Endodermal cell (in vitro differentiated cells): Measurements from ENCODE around the gene CLEC4E. TPM values are rescaled to one million over a fixed set of nuclear protein-coding genes. Genes with fewer than 3 reads are reported as not detected.

Source experiments
- DNase-seq: peaks from one replicate; pipeline ENCODE4 v3.0.0-alpha.2; 2017
- H3K27ac ChIP-seq: 2 replicates; pipeline ENCODE4 v1.5.1; 2013; ENCODE audit warnings: mild to moderate bottlenecking, low read depth, low read length, moderate library complexity
- H3K27me3 ChIP-seq: 2 replicates; pipeline ENCODE4 v1.6.1; 2013; ENCODE audit warnings: mild to moderate bottlenecking, low read length, moderate library complexity; ENCODE audit not compliant: insufficient read depth, control insufficient read depth, poor library complexity, severe bottlenecking
- H3K36me3 ChIP-seq: 2 replicates; pipeline ENCODE4 v1.7.0; 2013; ENCODE audit warnings: mild to moderate bottlenecking, low read length, moderate library complexity; ENCODE audit not compliant: control insufficient read depth, insufficient read depth
- H3K4me1 ChIP-seq: one replicate; pipeline ENCODE4 v1.7.0; 2013; ENCODE audit warnings: low read length; ENCODE audit not compliant: control insufficient read depth, insufficient read depth
- H3K4me3 ChIP-seq: 2 replicates; pipeline ENCODE4 v1.5.1; 2013; ENCODE audit warnings: mild to moderate bottlenecking, low read length, moderate library complexity
- H3K9ac ChIP-seq: 2 replicates; pipeline ENCODE4 v1.6.1; 2013; ENCODE audit warnings: mild to moderate bottlenecking, low read length, moderate library complexity; ENCODE audit not compliant: poor library complexity, severe bottlenecking; ENCODE audit errors: extremely low read depth
- H3K9me3 ChIP-seq: 2 replicates; pipeline ENCODE4 v1.6.1; 2013; ENCODE audit warnings: mild to moderate bottlenecking, low read length, moderate library complexity; ENCODE audit not compliant: control insufficient read depth
- H3K27ac Mint-ChIP-seq: 2 replicates; pipeline ENCODE4 v1.8.0; 2020; ENCODE audit warnings: mixed read lengths
- H3K27me3 Mint-ChIP-seq: 2 replicates; pipeline ENCODE4 v1.8.0; 2021; ENCODE audit warnings: mild to moderate bottlenecking, mixed read lengths; ENCODE audit not compliant: insufficient read depth
- H3K36me3 Mint-ChIP-seq: 2 replicates; pipeline ENCODE4 v1.8.0; 2020; ENCODE audit warnings: low read depth, mixed read lengths
- H3K4me1 Mint-ChIP-seq: 2 replicates; pipeline ENCODE4 v1.8.0; 2020; ENCODE audit warnings: mixed read lengths
- H3K4me3 Mint-ChIP-seq: 2 replicates; pipeline ENCODE4 v1.8.0; 2020; ENCODE audit warnings: mild to moderate bottlenecking, moderate library complexity, mixed read lengths
- H3K9me3 Mint-ChIP-seq: 2 replicates; pipeline ENCODE4 v1.8.0; 2020; ENCODE audit warnings: mild to moderate bottlenecking, mixed read lengths
- whole genome bisulfite sequencing, 2 experiments: methylation state at CpG; one replicate each; pipeline versions ENCODE4 v1.1.5 to v1.1.7; 2013; ENCODE audit warnings: missing lambda C conversion rate in 2 of 2, mixed read lengths in 1 of 2; ENCODE audit not compliant: insufficient coverage in 1 of 2, insufficient read length in 1 of 2; 5-methylcytosine and 5-hydroxymethylcytosine counted together
- total RNA-seq, 2 donors: library from RNA; stranded (reverse); fragmentation: NEBNext Ultra II Directional in 1 of 2; extraction: Animal tissue kit (Norgen Biotek cat#: 25700) in 1 of 2; gene quantifications; 2 replicates in 1 of 2; 3 replicates in 1 of 2; pipeline ENCODE4 v1.2.1, GENCODE V29; 2021
- TF ChIP-seq, protein P1 (sequence below): fragments of 200-600 bp; sonication (generic); conservative IDR thresholded peaks from 2 replicates; pipeline ENCODE4 v1.5.0; 2021; ENCODE audit warnings: antibody characterized with exemption, mild to moderate bottlenecking

CLEC4E gene
- total RNA-seq, 2 donors from 2014 or later, result not detected

DNA sequence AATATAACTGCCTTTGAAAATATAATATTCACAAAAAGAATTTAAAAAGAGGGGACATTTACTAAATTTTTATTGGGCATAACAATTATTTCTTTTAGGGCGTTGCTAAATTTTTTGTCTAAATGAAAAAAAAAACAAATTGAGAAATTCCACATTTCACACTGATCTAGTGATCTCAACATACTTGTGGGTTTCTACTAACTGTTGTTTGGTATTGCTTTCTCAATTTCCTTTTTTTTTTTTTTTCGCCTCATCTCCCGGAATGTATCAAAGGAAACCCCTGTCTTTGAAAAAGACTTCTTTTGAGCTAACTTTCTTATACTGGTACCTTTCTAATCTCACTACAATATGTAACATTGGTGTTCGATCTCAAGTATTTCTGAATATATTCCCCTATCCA is 27.4 kb downstream of the CLEC4E start, which contains the start of gene CLEC4D:
Gene CLEC4D, plus strand, starts transcription at position 248 of the 400 bp plus-strand sequence. CDS start 230 bp downstream, outside the sequence.
- Mint-ChIP-seq H3K4me3 (no peak within 1 kb of the TSS), H3K36me3 (no peaks in the 10 kb centered on the region), H3K9me3 (no peaks in the 10 kb centered on the region), H3K27me3 (no peaks in the 10 kb centered on the region), H3K4me1 (peaks cover 16% of the 10 kb centered on the region), H3K27ac (no peak within 1 kb of the TSS)
- Histone ChIP-seq H3K9me3 (no peaks in the 10 kb centered on the region), H3K36me3 (no peaks in the 10 kb centered on the region), H3K4me1 (no peaks in the 10 kb centered on the region), H3K4me3 (no peak within 1 kb of the TSS), H3K27me3 (no peaks in the 10 kb centered on the region), H3K9ac (no peak within 1 kb of the TSS), H3K27ac (no peak within 1 kb of the TSS)
- WGBS, 2 experiments, result 95 to 100% methylated on average over 1 to 3 of the region's 4 CpGs
- TF ChIP-seq, protein P1, sequence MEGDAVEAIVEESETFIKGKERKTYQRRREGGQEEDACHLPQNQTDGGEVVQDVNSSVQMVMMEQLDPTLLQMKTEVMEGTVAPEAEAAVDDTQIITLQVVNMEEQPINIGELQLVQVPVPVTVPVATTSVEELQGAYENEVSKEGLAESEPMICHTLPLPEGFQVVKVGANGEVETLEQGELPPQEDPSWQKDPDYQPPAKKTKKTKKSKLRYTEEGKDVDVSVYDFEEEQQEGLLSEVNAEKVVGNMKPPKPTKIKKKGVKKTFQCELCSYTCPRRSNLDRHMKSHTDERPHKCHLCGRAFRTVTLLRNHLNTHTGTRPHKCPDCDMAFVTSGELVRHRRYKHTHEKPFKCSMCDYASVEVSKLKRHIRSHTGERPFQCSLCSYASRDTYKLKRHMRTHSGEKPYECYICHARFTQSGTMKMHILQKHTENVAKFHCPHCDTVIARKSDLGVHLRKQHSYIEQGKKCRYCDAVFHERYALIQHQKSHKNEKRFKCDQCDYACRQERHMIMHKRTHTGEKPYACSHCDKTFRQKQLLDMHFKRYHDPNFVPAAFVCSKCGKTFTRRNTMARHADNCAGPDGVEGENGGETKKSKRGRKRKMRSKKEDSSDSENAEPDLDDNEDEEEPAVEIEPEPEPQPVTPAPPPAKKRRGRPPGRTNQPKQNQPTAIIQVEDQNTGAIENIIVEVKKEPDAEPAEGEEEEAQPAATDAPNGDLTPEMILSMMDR, result no peak
- no peak for DNase-seq

DNA sequence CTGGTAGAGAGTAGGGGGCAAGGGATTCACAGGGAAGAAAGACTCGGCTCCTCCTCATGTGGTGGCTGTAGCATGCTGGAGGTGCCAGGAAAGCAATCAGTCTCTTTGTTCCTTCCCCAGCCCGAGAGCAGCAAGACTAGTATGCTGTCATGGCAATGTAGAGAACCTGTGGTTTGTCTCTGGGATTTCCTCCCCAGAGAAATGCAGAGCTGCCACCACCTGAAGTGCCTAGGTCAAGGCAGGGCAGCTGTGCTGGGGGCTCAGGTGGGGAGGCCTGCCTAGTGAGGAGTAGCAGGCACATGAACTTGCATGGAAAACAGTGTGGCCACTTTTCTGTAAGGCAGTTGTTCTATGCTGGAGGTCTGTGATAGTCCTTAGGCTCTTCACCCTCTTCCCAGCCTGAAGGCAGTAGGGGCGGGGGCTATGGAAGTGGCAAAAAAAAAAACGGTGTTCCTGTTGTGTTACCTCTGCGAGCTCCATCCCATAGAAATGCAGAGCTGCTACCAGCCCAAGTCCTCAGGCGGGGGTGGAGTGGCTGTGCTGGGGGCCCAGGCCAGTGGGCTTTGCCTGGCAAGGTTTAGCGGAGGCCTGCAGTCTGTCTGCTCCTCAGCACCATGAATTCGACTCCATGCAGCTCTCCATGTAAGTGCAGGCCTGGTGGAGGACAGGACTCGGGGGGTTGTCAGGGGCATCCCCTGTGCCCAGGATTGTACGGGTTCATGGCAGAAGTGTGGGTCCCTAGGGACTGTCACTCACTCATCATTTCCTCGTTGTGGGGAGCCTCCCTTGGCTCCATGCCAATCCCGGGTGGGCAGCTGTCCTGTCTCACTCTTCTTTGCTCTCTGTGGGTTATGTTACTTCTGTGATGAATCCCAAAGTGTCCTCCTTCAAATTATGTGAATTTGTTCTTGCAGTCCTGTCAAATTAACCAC is 31.5 kb downstream of the CLEC4E start:
- Mint-ChIP-seq H3K27me3 (no peaks in the 10 kb centered on the region), H3K27ac (peak overlapping the region; percentile 3), H3K9me3 (no peaks in the 10 kb centered on the region), H3K36me3 (no peaks in the 10 kb centered on the region), H3K4me3 (no peak overlapping the region), H3K4me1 (peaks cover 23% of the 10 kb centered on the region)
- Histone ChIP-seq H3K4me1 (no peaks in the 10 kb centered on the region), H3K27ac (peak overlapping the region; percentile 44), H3K4me3 (no peak overlapping the region), H3K27me3 (no peaks in the 10 kb centered on the region), H3K9ac (no peak overlapping the region), H3K36me3 (no peaks in the 10 kb centered on the region), H3K9me3 (no peaks in the 10 kb centered on the region)
- 77 to 80% methylated on average over 7 to 12 of the region's 12 CpGs for WGBS, 2 experiments
- peak; percentile 64 for DNase-seq
- TF ChIP-seq, protein P1, result no peak

DNA sequence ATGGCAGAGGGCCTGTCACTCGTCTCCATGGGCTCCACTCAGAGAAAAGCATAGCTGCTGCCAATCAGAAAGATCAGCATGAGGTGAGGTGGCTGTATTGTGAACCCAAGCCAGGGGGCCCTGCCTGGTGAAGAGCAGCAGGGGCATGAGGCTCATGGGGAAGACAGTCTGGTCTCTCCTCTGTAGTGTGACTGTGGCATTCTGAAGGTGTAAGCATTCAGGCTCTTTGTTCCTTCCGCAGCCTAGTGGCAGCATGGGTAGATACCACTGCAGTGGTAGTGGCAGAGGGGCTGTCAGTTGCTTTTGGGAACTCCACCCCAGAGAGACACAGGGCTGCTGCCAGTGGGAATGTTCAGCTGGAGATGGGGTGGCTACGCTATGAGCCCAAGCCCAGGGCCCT is 32.5 kb downstream of the CLEC4E start:
- TF ChIP-seq, protein P1, result peak; percentile 60
- H3K27ac Mint-ChIP-seq, result peak overlapping the region; percentile 3
- Histone ChIP-seq H3K4me3 (no peak overlapping the region), H3K27ac (peak overlapping the region; percentile 44), H3K9me3 (no peaks in the 10 kb centered on the region), H3K27me3 (no peaks in the 10 kb centered on the region), H3K36me3 (no peaks in the 10 kb centered on the region), H3K4me1 (no peaks in the 10 kb centered on the region), H3K9ac (no peak overlapping the region)
- H3K27me3 Mint-ChIP-seq, result no peaks in the 10 kb centered on the region
- no peaks in the 10 kb centered on the region for H3K9me3 Mint-ChIP-seq
- peaks cover 23% of the 10 kb centered on the region for H3K4me1 Mint-ChIP-seq
- WGBS, 2 experiments, result 87% methylated on average over 3 of the region's 3 CpGs; no CpG with 5 or more reads in 1 of the 2 experiments
- no peak overlapping the region for H3K4me3 Mint-ChIP-seq
- DNase-seq, result peak; percentile 78
- H3K36me3 Mint-ChIP-seq, result no peaks in the 10 kb centered on the region
